Stimulated activated CD4-positive, alpha-beta T cell treated with anti-CD3 and anti-CD28 coated beads, Interleukin-2, amount 100 ng/mL, for 24 hours (primary cell): ENCODE data around the gene NRN1L.

Source experiments
- DNase-seq, 2 donors: peaks; one replicate each; pipeline ENCODE4 v3.0.0-alpha.2; 2020

NRN1L gene

DNA sequence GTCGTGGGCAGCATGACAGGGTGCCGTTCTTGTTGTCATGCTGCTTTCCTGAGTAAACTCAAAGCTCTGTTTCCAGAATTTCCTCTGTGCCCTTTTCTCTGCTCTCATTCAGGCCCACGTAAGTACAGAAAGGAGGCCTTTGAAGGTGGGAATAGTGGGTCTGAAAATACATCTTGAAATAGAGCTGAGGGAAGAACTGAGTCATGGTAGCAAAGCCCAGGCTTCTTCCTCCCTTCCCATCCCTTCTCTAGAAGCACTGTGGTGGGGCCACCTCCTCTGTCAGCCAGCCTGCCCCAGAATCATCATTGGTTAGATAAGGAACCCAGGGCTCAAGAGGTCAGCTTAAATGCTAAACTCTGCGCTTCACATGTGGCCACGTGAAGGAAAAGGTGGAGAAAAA lies 37.5 kb downstream of the NRN1L start:
- DNase-seq, result no peak

DNA sequence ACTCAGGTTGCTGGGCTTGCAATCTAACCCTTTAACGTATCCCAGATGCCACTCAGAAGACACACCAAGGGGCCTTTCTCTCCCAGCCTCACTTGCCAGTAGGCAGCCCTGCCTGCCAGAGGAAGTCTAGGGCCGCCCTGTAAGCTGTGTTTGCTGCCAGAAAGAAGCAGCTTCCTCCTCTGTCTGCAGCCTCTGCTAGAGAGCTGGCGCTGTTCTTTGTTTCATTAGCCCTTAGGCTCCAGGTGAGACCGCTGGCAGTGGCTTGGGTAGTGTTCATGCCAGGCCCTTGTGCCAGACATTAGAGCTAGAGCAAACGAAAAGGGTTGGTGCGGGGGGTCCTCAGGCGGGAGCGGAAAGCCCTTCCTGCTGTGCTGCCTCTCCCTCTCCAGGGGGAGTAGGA lies 38.1 kb downstream of the NRN1L start:
- no peak for DNase-seq

DNA sequence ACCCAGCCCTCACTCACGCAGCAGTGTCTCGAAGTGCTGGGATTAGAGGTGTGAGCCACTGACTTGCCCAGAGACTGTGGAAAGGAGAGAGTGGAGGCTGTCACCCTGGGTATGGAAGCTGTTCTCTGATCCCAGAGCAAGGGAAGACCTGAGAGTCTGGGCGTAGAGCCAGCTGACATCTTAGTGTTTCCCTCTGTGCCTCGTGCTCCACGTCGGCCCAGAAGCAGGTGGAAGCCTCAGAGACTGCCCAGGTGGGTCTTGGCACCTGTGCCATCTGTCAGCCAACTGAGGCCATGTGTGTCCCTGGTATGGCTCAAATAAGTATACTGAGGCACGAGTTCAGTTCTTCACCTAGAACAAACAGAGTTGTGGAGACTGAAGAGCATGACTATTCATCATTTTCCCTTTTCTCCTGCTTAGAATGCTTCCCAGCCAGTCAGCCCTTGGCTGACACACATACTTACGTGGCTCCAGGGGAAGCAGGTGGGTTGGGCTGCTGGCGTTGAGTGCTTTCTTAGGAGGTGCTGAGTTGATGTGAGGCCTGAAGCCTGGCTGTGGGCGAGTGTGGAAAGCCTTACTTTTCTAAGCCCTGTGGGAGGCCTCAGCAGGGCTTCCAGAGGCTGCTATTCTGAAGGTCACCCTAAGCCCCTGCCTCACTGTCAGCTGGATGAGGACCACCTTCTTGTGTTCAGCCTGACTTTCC lies 38.9 kb downstream of the NRN1L start:
- no peak for DNase-seq

DNA sequence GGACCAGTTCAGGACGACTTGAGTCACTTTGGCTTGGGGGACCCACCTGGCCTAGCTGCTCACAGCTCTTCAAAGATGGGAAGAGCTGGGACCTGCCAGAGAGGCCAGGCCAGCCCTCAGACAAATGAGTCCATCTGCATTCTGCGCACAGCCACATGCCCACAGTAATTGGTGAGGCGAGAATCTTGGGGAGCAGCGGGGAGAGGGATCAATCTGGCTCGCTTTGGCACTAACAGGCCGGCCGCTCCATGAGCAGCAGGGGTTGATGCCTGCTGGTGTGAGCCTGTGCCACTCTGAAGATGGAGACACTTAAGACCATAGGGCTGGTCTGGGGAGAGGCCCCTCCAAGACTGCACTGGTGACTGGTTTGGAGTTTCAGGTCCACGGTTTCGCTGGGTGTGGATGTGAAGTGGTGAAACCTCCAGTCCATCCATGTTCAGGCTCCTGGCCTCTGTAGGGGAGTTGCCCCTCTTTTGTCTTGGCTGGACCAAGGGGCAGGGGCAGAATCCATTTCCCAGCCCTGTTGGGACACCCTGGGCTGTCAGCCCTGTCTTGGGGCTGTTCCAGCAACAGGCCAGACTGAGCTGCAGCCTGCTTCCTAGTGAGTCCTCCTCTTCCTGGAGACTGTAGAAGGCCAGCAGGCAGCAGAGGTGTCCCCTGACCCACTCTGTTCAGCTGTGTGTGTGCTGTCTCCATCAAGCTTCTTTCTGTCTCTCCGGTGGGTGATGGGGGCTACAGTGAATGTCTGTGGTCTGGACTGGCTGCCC lies 39.6 kb downstream of the NRN1L start:
- DNase-seq, result no peak

DNA sequence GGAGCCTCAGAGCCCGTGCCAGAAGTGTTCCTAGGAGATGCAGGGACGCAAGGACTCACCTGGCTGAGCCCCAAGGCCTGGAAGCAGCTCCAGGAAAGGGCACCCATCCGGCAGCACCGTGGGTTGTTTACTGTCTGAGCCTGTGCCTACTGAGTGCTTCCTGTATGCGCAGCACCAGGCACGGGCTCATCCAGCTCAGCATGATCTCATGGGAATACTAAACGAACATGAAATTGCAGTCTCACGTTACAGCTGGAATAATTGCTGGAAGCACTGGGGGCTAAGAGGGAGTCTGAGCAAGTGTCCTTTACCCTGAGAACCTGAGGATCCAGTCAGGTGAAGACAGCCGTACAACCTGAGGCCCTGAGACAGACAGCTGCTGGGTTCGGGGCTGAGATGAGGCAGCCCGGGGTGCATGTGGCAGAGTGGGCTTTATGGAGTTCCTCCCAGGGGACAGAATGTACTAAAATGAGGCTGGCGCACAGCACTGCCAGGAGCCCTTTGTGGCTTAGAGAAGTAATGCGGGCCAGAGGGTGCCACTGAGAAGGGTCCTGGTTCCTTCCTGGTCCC lies 41.6 kb downstream of the NRN1L start:
- no peak for DNase-seq

DNA sequence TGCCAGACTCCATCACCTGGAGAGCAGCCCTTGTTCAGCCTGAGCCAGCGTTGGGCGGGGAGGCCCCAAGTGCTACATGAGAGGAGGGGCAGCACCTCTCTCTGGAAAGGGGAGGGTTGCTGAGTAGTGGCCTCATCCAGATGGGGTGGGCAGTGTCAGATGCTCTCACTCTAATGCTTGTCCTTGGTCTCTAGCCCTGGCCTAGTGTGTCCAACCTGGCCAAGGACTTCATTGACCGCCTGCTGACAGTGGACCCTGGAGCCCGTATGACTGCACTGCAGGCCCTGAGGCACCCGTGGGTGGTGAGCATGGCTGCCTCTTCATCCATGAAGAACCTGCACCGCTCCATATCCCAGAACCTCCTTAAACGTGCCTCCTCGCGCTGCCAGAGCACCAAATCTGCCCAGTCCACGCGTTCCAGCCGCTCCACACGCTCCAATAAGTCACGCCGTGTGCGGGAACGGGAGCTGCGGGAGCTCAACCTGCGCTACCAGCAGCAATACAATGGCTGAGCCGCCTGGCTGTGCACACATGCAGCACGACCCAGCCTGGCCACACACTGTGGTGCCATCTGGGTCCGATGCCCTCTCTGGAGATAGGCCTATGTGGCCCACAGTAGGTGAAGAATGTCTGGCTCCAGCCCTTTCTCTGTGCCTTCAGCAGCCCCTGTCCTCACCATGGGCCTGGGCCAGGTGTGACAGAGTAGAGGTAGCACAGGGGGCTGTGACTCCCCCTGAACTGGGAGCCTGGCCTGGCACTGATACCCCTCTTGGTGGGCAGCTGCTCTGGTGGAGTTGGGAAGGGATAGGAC lies 42.7 kb downstream of the NRN1L start:
- DNase-seq, result no peak

DNA sequence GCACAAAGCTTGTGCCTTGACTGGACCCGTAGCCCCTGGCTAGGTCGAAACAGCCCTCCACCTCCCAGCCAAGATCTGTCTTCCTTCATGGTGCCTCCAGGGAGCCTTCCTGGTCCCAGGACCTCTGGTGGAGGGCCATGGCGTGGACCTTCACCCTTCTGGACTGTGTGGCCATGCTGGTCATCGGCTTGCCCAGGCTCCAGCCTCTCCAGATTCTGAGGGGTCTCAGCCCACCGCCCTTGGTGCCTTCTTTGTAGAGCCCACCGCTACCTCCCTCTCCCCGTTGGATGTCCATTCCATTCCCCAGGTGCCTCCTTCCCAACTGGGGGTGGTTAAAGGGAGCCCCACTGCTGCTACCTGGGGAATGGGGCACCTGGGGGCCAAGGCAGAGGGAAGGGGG lies 43.5 kb downstream of the NRN1L start:
- DNase-seq, result no peak

DNA sequence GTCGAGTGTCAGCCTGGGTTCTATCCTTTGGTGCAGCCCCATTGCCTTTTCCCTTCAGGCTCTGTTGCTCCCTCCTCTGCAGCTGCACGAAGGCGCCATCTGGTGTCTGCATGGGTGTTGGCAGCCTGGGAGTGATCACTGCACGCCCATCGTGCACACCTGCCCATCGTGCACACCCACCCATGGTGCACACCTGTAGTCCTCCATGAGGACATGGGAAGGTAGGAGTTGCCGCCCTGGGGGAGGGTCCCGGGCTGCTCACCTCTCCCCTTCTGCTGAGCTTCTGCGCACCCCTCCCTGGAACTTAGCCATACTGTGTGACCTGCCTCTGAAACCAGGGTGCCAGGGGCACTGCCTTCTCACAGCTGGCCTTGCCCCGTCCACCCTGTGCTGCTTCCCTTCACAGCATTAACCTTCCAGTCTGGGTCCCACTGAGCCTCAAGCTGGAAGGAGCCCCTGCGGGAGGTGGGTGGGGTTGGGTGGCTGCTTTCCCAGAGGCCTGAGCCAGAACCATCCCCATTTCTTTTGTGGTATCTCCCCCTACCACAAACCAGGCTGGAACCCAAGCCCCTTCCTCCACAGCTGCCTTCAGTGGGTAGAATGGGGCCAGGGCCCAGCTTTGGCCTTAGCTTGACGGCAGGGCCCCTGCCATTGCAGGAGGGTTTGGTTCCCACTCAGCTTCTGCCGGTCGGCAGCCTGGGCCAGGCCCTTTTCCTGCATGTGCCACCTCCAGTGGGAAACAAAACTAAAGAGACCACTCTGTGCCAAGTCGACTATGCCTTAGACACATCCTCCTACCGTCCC lies 44.1 kb downstream of the NRN1L start:
- peak; percentile 82 for DNase-seq

DNA sequence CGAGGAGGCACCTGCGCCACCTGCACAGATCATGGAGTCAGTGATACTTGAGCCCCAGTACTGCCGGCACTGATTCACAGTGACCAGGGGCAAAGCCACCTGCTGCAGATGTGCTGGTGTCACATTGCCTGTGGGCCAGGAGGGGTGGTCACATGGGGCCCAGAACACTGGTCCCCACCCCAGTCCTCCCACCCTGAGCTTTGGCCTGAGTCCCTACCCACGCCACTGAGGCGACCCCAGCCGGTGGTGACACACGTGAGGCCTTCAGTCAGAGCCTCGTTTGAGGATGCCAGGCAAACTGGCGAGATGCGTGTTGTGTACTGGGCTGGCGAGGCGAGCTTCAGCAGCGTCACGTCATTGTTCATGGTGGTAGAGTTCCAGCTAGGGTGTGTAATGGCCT lies 45.5 kb downstream of the NRN1L start:
- no peak for DNase-seq

DNA sequence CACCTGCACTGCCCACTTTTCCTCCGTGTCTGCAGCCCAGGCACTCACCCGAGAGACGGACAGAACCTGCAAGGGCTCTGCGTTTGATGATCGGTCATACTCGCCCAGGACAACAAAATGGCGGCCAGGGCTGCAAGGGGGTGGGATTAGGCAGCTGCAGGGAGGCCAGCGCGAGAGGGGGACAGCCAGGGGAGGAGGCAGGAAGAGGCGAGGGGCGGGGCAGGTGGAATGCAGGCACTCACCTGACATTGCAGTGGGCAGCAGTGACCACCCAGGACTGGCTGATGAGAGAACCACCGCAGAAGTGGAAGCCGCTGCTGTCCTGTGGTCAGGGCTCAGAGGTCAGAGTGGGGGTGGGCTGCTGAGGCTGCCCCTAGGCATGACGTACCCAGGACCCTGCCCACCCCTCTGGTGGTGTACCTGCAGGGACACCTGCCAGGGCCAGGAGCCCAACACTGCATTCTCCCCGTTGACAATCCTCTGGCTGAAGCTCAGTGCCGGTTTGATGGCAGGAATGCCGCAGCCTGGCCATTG lies 46.1 kb downstream of the NRN1L start:
- DNase-seq, result no peak

DNA sequence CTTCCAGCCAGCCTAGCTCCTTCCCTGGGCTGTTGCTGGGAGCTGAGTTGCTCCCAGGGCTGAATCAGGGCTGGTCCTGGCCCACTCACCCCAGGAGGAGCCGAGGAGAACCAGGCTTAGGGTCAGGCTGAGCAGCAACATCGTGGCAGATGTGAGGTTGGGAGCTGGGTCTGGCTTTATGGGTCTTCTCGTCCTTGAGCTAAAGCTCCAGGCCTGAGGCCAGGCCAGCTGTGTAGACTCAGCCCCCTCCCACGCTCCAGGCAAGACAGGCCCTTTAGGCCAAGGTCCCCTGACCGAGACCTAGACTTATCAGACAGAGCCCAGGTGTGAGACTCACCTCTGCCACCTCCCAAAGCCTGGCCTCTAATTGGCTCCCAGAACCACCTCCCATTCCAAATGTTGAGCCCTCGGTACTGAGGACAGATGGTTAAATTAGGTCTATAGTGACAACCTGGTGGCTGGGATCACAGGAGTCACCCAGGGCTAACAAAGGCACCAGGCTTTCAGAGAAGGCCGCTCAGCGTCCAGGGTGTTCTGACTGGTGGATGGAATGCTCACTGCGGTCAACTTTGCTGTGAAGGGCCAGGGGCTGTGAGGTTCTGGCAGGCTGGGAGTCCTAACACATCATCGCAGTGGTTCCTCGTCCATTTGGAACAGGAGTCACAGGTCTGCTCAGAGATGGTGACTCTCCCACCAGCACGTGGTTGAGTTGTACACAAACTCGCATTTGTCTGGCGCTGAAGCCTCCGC lies 47.2 kb downstream of the NRN1L start, which contains the start of gene CTRL:
TSS of gene CTRL (minus strand) at position 151 of the 750 bp plus-strand sequence. CDS start at position 141, 10 bp downstream.
- DNase-seq, result no peak

DNA sequence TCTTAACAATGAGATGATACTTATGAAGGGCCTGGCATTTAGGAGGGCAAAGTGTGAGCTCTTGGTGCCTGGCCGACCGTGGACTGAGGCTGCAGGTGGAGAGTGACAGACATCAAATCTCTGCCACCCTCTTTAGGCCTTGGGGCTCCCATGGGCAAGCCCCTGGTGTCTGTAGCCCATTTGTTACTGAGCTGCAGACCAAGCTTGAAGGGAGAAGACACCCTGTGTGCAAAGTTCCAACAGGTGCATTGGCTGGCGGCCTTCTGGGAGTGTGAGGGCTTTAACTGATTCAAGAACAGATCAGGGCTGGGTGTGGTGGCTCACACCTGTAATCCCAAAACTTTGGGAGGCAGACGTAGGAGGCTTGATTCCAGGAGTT lies 47.8 kb downstream of the NRN1L start:
- DNase-seq, result no peak

DNA sequence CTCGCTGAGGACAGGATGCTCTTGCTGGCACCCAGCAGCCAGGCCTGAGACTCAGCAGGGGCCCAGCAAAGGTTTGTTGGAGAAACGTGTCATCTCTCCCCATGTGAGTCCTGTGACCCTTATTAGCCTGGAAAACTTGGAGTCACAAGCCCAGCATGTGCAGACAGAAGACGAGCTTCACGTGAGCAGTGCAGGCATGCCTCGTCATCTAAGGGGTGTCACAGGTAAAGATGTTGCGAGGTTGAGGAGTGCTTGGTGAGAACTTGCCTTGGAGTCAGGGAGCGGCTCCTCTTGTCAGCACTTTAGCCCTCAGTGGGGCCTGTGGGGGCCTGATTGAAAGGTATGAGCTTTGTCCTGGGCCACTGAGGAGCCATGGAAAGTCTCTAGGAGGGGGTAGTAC lies 49.1 kb downstream of the NRN1L start:
- no peak for DNase-seq

DNA sequence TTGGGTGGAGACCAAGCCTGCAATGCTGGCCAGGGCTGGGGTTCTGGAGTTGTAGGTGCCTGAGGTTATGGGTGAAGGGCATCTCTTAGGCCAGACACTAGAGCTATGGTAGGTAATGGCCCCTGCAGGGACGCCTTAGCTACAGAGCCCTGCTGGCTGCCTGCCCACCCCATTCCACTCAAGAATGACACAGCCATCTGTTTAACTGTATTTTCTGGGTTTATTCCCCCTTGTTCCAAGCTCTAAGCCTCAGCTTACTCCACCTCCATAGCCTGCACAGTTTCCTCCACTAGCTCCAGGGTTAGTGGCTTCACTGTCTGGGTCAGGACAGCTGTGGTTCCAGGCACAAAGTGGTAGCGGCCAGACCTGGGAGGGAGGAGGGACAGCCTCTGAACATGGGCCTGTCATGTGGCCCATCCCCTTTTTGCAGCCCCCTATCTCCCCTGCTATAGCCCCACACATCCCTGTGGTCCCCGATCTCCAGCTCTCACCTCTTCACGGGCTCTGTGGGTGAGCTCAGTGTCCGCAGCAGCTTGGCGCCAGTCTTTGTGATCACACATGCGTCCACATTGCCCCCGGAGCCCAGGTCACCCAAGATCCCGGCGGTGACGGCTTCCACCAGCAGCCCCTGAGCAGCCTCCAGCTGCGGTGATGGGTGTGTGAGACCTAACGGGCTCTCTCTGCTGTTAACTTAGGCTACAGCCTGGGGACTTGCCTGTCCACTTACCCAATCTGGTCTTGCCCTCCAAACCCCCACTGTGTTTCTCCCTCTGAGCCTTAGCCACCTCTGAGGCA lies 49.8 kb downstream of the NRN1L start:
- DNase-seq, result no peak

DNA sequence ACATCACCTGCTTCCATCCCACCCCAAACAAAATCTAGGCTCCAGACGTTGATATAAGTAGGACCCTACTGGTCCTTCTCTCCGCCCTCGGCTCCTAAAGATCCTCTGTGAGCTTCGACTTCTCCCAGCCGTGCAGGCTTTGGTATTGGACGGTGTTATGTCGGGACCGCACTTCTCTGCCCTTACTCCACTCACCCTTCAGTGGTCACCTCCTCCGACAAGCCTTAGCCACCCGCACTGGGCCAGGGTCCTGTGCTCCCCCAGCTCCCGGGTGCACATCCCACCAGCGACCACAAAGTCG lies 50.4 kb downstream of the NRN1L start:
- DNase-seq, result no peak

DNA sequence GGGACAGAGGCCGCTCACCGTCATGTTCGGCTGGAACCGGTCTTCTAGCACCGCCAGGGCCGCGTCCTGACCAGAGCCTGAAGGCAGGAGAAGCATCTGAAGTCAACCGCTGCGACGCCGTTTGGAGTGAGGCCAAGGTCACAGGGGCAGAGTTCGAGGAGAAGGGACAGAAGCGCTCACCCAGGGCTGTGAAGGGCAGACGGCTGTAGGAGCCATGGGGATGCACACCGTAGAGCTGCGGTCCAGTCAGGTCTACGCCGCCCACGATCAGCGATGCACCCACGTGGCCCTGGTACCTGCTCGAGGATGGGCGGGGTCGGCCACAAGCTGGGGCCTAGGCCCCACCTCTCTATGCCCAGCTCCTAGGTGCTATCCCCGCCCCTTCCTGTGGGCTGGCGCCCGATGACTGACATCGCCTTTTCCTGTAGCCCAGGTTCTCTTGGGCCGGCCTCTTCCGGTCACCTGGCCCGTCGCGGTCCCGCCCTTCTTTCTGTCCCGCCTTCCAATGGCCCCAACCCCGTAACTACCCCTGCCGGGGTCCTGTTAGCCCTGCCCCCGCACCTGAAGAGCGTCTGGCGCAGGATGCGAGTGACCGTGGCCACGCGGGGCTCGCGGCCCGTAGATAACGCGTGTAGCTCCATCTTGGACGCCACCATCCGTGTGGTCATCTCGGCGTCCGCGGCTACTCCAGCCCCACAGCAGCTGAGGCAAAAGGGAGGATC lies 50.9 kb downstream of the NRN1L start:
- peak; percentile 95 to 97 for DNase-seq
